Nephron (organoid): Measurements from ENCODE around the gene RPS28.
"Not testable (repeated sequence)": the region's sequence is repeated elsewhere in the genome, so short reads cannot be mapped to it uniquely, and the experiment has no call there.

ENCODE experiments used
- H3K27ac Mint-ChIP-seq, 3 experiments: 2 replicates each; pipeline ENCODE4 v1.8.0; 2020; ENCODE audit warnings: mixed read lengths in 3 of 3, mild to moderate bottlenecking in 2 of 3, moderate library complexity in 1 of 3
- H3K27me3 Mint-ChIP-seq: 2 replicates; pipeline ENCODE4 v1.8.0; 2021; ENCODE audit warnings: low read depth, mild to moderate bottlenecking, moderate library complexity, mixed read lengths
- H3K36me3 Mint-ChIP-seq: 2 replicates; pipeline ENCODE4 v1.8.0; 2020; ENCODE audit warnings: low read depth, mixed read lengths
- H3K4me1 Mint-ChIP-seq: 2 replicates; pipeline ENCODE4 v1.8.0; 2020; ENCODE audit warnings: mixed read lengths
- H3K4me3 Mint-ChIP-seq, 3 experiments: 2 replicates each; pipeline ENCODE4 v1.8.0; 2020; ENCODE audit warnings: mild to moderate bottlenecking in 3 of 3, mixed read lengths in 3 of 3, moderate library complexity in 2 of 3
- H3K9me3 Mint-ChIP-seq: 2 replicates; pipeline ENCODE4 v1.8.0; 2020; ENCODE audit warnings: mixed read lengths
- TF ChIP-seq, protein P1 (sequence below), 3 experiments: fragments of 200-600 bp; sonication (generic); IDR thresholded peaks; one replicate each; pipeline ENCODE4 v1.5.0; 2021; ENCODE audit warnings: antibody characterized with exemption in 3 of 3; ENCODE audit not compliant: unreplicated experiment in 3 of 3

RPS28 gene

DNA sequence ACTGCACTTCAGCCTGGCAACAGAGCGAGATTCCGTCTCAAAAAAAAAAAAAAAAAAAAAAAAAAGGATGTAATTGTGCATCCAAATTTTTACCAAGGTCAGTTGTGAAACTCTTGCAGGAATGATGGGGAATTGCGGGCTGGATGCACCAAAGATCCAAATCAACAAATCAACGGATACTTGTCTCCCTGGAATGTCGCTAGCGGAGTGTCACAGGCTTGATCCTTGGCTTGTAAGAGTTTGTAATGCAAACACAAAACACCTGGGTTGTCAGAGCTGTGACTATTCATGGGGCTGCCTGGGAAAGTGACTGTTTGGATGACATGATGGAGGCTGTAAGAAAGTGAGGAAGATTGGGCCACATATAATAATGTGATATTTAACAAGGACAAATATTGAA lies 17.5 kb downstream of the RPS28 start:
- TF ChIP-seq, protein P1, sequence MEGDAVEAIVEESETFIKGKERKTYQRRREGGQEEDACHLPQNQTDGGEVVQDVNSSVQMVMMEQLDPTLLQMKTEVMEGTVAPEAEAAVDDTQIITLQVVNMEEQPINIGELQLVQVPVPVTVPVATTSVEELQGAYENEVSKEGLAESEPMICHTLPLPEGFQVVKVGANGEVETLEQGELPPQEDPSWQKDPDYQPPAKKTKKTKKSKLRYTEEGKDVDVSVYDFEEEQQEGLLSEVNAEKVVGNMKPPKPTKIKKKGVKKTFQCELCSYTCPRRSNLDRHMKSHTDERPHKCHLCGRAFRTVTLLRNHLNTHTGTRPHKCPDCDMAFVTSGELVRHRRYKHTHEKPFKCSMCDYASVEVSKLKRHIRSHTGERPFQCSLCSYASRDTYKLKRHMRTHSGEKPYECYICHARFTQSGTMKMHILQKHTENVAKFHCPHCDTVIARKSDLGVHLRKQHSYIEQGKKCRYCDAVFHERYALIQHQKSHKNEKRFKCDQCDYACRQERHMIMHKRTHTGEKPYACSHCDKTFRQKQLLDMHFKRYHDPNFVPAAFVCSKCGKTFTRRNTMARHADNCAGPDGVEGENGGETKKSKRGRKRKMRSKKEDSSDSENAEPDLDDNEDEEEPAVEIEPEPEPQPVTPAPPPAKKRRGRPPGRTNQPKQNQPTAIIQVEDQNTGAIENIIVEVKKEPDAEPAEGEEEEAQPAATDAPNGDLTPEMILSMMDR (IDR thresholded peaks at IDR 0.05; ENCODE audit: unreplicated experiment in 3 of 3), result no peak
- Mint-ChIP-seq H3K4me3 (no peak overlapping the region), H3K4me1 (peaks cover 7% of the 10 kb centered on the region), H3K36me3 (no peaks in the 10 kb centered on the region), H3K27ac (no peak overlapping the region), H3K9me3 (no peaks in the 10 kb centered on the region), H3K27me3 (peaks cover 83% of the 10 kb centered on the region)

DNA sequence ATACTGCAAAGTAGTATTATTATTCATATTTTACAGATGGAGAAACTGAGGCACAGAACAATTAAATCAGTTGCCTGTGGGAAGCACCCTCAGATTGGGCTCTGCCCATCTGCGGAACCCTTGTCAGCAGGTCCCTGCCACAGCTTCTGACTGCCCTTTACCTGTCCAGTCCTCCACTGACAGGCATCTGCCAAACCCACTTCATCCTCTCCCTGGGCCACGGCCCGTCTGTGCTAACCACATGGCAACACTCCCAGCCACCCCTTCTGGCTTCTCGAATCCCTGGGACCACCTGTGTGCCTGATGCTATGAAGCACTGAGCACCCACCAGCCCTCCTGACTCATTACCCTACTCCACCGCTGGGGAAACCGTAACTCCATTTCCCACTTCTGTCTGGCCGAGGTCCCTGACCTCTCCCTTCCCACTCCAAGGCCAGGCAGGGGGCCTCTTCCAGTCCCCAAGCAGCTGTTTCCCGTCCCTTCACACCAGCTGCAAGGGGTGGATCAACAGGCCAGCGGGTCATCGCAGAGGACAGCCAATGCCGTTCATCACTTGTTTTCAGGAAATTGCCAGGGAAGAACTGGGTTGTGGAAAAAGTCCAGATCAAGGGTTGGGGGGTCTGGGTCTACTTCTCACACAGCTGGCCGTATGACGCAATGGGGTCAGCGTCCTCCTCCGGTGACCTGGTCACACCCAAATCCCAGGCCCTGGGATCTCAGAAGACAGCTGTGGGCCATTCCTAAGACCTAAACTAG lies 19.2 kb downstream of the RPS28 start:
- H3K27ac Mint-ChIP-seq, result no peak overlapping the region
- no peaks in the 10 kb centered on the region for H3K9me3 Mint-ChIP-seq
- H3K27me3 Mint-ChIP-seq, result peaks cover 79% of the 10 kb centered on the region
- TF ChIP-seq, protein P1 (IDR thresholded peaks at IDR 0.05; ENCODE audit: unreplicated experiment in 3 of 3), result no peak
- peaks cover 7% of the 10 kb centered on the region for H3K4me1 Mint-ChIP-seq
- H3K4me3 Mint-ChIP-seq, result peak overlapping the region in 2 of 3 experiments; percentile 4 to 44
- no peaks in the 10 kb centered on the region for H3K36me3 Mint-ChIP-seq

DNA sequence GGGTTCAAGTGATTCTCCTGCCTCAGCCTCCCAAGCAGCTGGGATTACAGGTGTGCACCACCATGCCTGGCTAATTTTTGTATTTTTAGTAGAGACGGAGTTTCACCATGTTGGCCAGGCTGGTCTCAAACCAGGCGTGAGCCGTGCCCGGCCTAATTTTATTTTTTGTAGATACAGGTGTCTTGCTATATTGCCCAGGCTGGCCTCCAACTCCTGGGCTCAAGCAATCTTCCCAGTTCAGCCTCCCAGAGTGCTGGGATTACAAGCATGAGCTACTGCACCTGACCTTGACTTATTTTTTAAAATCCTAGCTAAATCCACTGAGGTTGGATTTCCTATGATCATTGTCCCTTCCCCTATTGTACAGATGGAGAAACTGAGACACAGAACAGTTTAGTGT lies 20.2 kb downstream of the RPS28 start:
- not testable (repeated sequence) for H3K9me3 Mint-ChIP-seq, H3K27ac Mint-ChIP-seq, H3K4me1 Mint-ChIP-seq, H3K36me3 Mint-ChIP-seq
- Mint-ChIP-seq H3K4me3 (peak overlapping the region in 2 of 3 experiments; percentile 25 to 40), H3K27me3 (peaks cover 69% of the 10 kb centered on the region)

DNA sequence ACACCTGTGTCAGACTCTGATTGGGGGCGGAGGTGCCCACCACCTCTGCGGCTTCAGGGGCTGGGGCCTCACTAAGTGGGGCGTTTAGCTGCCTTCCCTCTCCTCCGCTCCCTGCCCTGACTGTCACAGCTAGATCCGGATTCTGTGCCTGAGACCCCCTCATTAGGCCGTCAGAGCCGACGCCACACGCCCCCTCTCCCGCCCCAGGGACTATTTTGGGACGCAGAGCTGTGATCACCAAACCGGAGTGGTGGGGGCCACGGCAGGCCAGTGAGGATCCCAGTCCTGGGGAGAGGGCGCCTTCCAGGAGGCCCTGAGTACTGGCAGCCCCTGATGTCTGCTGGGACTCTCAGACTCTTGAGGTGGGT lies 21.0 kb downstream of the RPS28 start:
- TF ChIP-seq, protein P1 (IDR thresholded peaks at IDR 0.05; ENCODE audit: unreplicated experiment in 3 of 3), result no peak
- Mint-ChIP-seq H3K27me3 (peaks cover 61% of the 10 kb centered on the region), H3K27ac (no peak overlapping the region), H3K9me3 (no peaks in the 10 kb centered on the region), H3K36me3 (no peaks in the 10 kb centered on the region), H3K4me3 (peak overlapping the region in 1 of 3 experiments; percentile 40), H3K4me1 (peaks cover 7% of the 10 kb centered on the region)

DNA sequence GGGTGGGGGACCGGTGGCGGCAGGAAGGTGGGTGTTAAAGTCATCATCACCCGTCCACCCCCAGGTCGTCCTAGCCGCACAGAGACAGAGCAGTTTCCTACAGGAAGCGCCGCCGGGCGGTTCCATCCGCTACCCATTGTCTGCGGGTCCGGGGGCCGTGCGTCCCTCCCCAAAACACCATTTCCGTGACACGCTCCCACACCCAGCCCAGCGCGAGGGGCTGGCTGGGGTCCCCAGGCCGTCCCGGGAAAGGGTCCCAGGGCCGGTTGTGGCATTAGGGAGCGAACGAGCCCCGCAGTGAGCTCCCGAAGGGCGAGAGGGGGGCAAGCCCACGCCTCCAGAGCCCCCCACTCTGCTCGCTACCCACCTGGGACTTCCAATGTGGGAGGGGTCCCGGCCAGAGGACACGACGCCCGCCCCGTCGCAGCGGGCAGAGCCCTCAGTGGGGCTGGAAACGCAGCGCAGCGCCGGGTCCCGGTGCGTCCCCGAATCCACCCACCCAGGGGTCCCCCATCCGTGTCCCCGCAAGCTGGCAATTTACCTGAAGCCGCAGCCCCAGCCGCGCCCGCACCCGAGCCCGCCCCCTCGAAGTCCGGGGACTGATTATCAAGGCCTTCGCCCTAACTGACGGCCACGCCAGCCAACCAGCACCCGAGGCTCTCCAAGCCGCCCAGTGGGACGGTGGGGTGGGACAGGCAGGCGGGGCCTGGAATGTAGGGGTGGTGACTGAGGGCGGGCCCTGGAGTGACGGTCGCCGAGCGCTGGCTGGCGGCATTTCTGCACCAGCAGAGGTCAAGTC lies 21.6 kb downstream of the RPS28 start, which contains the start of gene KANK3:
Gene KANK3, minus strand, starts transcription at position 579 of the 799 bp plus-strand sequence. CDS start 5,434 bp downstream, outside the sequence.
- TF ChIP-seq, protein P1 (IDR thresholded peaks at IDR 0.05; ENCODE audit: unreplicated experiment in 3 of 3), result no peak
- no peaks in the 10 kb centered on the region for H3K9me3 Mint-ChIP-seq
- H3K27ac Mint-ChIP-seq, result no peak within 1 kb of the TSS
- H3K4me3 Mint-ChIP-seq, result peak within 1 kb of the TSS; percentile 73 to 82 (median 79)
- no peaks in the 10 kb centered on the region for H3K36me3 Mint-ChIP-seq
- H3K27me3 Mint-ChIP-seq, result peaks cover 55% of the 10 kb centered on the region
- H3K4me1 Mint-ChIP-seq, result peaks cover 7% of the 10 kb centered on the region

DNA sequence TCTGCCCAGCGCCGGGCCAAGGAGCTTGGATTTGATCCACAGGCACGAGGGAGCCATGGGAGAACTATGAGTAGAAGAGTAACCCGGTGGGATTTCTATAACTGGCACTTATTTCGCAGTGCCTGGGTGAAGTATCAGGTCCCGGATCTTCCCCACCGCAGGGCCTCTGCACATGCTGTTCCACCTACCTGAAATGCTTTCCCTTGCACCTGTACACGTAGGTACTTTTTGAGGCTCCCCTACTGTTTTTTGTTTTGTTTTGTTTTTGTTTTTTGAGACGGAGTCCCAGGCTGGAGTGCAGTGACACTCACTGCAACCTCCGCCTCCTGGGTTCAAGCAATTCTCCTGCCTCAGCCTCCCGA lies 22.2 kb downstream of the RPS28 start:
- TF ChIP-seq, protein P1 (IDR thresholded peaks at IDR 0.05; ENCODE audit: unreplicated experiment in 3 of 3), result no peak
- H3K27me3 Mint-ChIP-seq, result peaks cover 49% of the 10 kb centered on the region
- H3K9me3 Mint-ChIP-seq, result no peaks in the 10 kb centered on the region
- peak overlapping the region; percentile 73 to 82 (median 79) for H3K4me3 Mint-ChIP-seq
- no peaks in the 10 kb centered on the region for H3K36me3 Mint-ChIP-seq
- H3K4me1 Mint-ChIP-seq, result peaks cover 7% of the 10 kb centered on the region
- H3K27ac Mint-ChIP-seq, result no peak overlapping the region

DNA sequence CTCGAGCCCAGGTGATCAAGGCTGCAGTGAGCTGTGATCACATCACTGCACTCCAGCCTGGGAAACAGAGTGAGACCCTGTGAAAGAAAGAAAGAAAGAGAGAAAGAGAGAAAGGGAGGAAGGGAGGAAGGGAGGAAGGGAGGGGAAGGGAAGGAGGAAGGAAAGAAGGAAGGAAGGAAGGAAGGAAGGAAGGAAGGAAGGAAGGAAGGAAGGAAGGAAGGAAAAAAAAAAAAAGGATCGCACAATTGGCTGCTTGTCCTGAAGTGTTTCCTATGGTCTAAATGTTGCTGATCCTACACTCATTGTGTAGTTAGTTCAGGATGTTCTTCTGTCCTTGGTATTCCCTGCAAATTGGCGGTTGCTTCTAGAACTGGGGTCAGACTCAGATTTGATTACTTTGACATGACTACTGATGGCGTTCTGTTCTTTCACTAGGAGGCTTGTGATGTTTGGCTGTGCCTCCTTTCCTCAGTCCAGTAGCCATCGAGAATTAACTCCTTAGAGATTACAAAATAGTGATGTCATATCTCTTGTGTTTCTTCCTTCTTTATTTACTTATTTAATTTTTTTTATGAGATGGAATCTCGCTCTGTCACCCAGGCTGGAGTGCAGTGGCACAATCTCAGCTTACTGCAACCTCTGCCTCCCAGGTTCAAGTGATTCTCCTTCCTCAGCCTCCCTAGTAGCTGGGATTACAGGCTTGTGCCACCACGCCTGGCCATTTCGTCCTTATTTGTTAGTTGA lies 28.5 kb downstream of the RPS28 start:
- not testable (repeated sequence) for H3K36me3 Mint-ChIP-seq, H3K27me3 Mint-ChIP-seq, H3K9me3 Mint-ChIP-seq
- Mint-ChIP-seq H3K4me3 (peak overlapping the region in 1 of 3 experiments; percentile 10), H3K27ac (peak overlapping the region; percentile 34 to 61 (median 47)), H3K4me1 (peaks cover 15% of the 10 kb centered on the region)
